Fibroblast of the aortic adventitia (primary cell): Measurements from ENCODE around the gene ADCY1. TPM values are rescaled to one million over a fixed set of nuclear protein-coding genes. Genes with fewer than 3 reads are reported as not detected.
"Not testable (repeated sequence)": the region's sequence is repeated elsewhere in the genome, so short reads cannot be mapped to it uniquely, and the experiment has no call there.

Source experiments
- DNase-seq: peaks from one replicate; pipeline ENCODE4 v3.0.0-alpha.2; 2010; ENCODE audit warnings: low read depth
- H3K4me3 ChIP-seq: 2 replicates; pipeline ENCODE4 v1.5.1; 2011; ENCODE audit warnings: low read depth, mild to moderate bottlenecking, control low read depth, low read length, moderate library complexity
- small RNA-seq: library from RNA; depleted of rRNA; stranded (forward); fragments of <200 nt; gene quantifications from one replicate; pipeline ENCODE3, GENCODE V24; 2012
- total RNA-seq: library from RNA; depleted of rRNA; stranded (reverse); fragments of >200 nt; gene quantifications from 2 replicates; pipeline ENCODE4 v1.2.3, GENCODE V29; 2012; ENCODE audit warnings: low replicate concordance

The ADCY1 gene
- total RNA-seq, 1 donor = 0.72 TPM

DNA sequence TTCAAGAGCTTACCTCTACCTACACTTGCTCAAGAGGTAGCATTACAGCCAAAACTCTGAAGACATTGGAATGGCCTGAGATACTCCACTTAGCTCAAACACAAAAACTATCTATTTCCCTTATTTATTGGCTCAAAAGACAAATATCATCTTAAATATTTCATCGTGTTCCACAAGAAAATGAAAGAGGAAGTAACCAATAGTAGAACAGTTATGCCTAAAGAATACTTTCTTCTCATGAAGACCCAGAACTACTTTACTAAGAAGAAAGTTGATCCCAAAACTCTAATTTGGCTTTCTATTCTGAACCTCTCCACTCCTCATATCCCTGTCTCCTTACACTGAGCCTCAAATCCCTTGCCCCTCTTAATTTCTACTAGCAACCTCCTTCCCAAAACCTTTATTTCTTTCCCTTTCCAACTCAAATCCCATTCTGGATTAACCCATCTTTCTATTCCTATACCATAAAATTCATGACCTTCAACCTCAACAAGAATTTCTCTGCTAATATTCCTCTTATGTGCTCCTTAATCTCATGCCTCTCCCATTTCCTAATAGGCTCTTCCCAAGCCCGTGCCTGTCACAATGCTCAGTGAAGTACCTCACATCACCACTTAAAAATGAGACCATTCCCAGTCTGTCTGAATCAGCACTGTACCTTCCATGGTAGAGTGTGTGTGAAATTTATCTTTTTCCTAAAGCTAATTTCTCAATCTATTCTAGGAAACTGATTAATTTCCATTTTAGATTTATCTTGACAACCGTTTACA, 188.2 kb downstream of the ADCY1 start:
- peak overlapping the region; percentile 10 for H3K4me3 ChIP-seq

DNA sequence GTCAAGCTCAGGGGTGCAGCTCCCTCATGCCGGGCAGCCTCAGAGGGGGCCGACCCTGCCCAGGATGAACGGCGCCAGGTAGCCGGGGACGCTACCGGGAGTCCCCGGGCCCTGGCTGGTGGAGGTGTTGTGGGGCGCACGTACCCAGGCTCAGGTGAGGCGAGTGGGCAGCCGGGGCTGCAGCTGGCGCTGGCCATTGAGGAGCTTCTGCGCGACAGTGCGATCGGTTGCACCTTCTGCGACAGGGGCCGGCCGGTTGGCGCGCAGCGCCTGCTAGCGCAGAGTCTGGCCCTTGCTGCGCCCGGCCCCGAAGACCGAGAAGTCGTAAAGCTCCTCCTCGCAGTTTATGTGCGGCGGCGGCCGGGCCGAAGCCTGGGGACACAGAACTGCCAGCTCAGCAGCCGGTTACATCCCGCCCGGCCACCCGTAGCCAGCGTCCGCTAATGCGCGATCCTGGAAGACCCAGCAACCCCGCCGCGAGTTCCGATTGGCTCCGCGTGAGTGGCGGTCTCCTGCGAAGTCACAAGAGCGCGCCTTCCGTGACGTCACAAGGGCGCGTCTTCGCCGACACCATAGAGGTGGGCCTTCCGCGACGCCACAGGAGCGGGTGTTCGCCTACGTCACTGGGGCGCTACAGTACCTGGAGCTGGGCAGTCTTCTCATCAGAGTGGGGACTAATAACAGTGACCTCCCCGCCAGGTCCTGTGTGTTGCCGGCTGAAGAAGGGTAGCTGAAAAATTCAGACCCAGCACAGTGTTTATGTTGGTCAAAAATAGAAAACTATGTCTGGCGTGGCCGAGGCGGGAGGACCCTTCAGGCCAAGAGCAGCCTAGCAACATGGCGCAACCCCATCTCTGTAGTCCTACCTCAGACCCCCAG, 194.6 kb downstream of the ADCY1 start:
- DNase-seq = peak; percentile 97
- peak overlapping the region; percentile 80 for H3K4me3 ChIP-seq

More for the DNA sequence above, 188.2 kb downstream of the ADCY1 start:
- not testable (repeated sequence) for DNase-seq

DNA sequence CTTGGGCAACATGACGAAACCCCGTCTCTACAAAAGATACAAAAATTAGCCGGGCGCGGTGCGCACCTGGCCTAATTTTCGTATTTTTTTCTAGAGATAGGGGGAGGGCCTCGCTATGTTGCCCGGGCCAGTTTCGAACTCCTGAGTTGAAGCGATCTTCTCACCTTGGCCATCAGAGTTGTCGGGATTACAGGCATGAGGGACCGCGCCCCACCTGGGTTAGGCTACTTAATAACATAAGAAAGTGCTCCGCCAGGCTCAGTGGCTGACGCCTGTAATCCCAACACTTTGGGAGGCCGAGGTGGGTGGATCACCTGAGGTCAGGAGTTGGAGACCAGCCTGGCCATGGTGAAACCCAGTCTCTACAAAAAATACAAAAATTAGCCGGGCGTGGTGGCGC, 195.5 kb downstream of the ADCY1 start:
- not testable (repeated sequence) for DNase-seq
- H3K4me3 ChIP-seq = peak overlapping the region; percentile 80

Small RNAs within 50 kb of the gene (small RNA-seq; reads per million reads assigned to genes)
- not detected for gene AC073325.2
